ENCODE data around the gene TMEM167B.

Gene TMEM167B

GRCh38 chr1:109079240-109079622 lies 11.3 kb upstream of the TMEM167B start:
- no peak overlapping the region for H3K4me3 ChIP-seq (ENCODE audit: low read depth, low read length)
- no peak for TF ChIP-seq CTCF (IDR thresholded peaks at IDR 0.05; ENCODE audit: insufficient read depth, low read length, missing control alignments)
- ChIA-PET CTCF (no interaction called here), POLR2A (no interaction called here)
- no peak for DNase-seq (ENCODE audit: low read depth, low spot score)

- no peak overlapping the region for H3K4me3 ChIP-seq (ENCODE audit: low read depth, low read length)
- no peak for TF ChIP-seq CTCF (IDR thresholded peaks at IDR 0.05; ENCODE audit: insufficient read depth, low read length, missing control alignments)
- ChIA-PET CTCF (no interaction called here), POLR2A (no interaction called here)
- DNase-seq (ENCODE audit: low read depth, low spot score): no peak
Measured at GRCh38 chr1:109080441-109081082, 10.0 kb upstream of the TMEM167B start.

DNA sequence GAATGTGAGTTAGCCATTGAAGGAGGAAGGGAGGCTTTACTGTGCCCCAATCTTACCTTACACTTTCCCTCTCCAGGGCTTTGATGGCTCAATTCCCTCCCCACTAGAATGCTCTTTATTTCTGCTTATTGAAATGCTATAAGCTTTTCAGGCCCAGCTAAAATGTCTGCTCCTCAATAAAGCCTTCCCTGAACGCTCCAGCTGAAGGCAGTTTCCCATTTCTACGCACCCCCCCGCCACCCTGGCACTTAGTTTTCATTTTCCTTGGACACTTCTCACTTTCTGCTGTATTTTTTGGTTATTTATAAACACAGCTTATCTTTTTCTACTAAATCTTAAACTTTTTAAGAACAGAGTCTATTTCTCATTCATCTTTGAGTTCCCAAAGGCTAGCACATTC lies 7.1 kb upstream of the TMEM167B start:
- DNase-seq (ENCODE audit: low read depth, low spot score): no peak
- no peak overlapping the region for H3K4me3 ChIP-seq (ENCODE audit: low read depth, low read length)
- no peak for TF ChIP-seq CTCF (IDR thresholded peaks at IDR 0.05; ENCODE audit: insufficient read depth, low read length, missing control alignments)
- CTCF ChIA-PET: interaction anchor here (1.0 to 2.5 kb wide), 3 partner anchors 13 to 118 kb away, joined by 3 to 11 read pairs (median 3); a partner anchor contains a TSS
- POLR2A ChIA-PET: interaction anchor here (3.2 kb wide), 1 partner anchor 17 kb away, joined by 12 read pairs; no protein-coding TSS in a partner anchor

- TF ChIP-seq CTCF (IDR thresholded peaks at IDR 0.05; ENCODE audit: insufficient read depth, low read length, missing control alignments): no peak
- CTCF ChIA-PET: interaction anchor here (1.0 to 2.5 kb wide), 3 partner anchors 13 to 117 kb away, joined by 3 to 11 read pairs (median 3); a partner anchor contains a TSS
Measured at GRCh38 chr1:109083923-109084322, 6.6 kb upstream of the TMEM167B start.

GRCh38 chr1:109084563-109085517 lies 5.7 kb upstream of the TMEM167B start:
- ChIA-PET POLR2A (interaction anchor here (3.2 kb wide), 1 partner anchor 15 kb away, joined by 12 read pairs; no protein-coding TSS in a partner anchor), CTCF (interaction anchor here (0.9 to 3.2 kb wide), 4 partner anchors 8 to 30 kb away, joined by 3 to 11 read pairs (median 8); partner anchors contain the start of gene TAF13)
- H3K4me3 ChIP-seq (ENCODE audit: low read depth, low read length): no peak overlapping the region
- TF ChIP-seq CTCF (IDR thresholded peaks at IDR 0.05; ENCODE audit: insufficient read depth, low read length, missing control alignments): no peak
- no peak for DNase-seq (ENCODE audit: low read depth, low spot score)

More at GRCh38 chr1:109083923-109084322, 6.6 kb upstream of the TMEM167B start:
- no peak overlapping the region for H3K4me3 ChIP-seq (ENCODE audit: low read depth, low read length)
- no peak for DNase-seq (ENCODE audit: low read depth, low spot score)
- POLR2A ChIA-PET: interaction anchor here (3.2 kb wide), 1 partner anchor 16 kb away, joined by 12 read pairs; no protein-coding TSS in a partner anchor

All from AG04449 (cell line).